PC-3 (cell line): Measurements from ENCODE around the gene DIP2C.

Experiments
- EZH2 ChIP-seq: fragments of 300-600 bp; sonication (generic); IDR thresholded peaks from one replicate; pipeline ENCODE4 v1.6.1; 2017; ENCODE audit warnings: antibody characterized with exemption, mild to moderate bottlenecking, low read length; ENCODE audit not compliant: unreplicated experiment
- EZH2phosphoT487 ChIP-seq: fragments of 300-600 bp; sonication (generic); IDR thresholded peaks from 2 replicates; pipeline ENCODE4 v1.6.1; 2018; ENCODE audit warnings: mild to moderate bottlenecking, antibody characterized with exemption, low read length, borderline replicate concordance
- TF ChIP-seq, protein P1 (sequence below): fragments of 300-600 bp; sonication (generic); conservative IDR thresholded peaks from 2 replicates; pipeline ENCODE4 v1.5.1; 2017; ENCODE audit warnings: antibody characterized with exemption, low read depth, mild to moderate bottlenecking, low read length

DNA sequence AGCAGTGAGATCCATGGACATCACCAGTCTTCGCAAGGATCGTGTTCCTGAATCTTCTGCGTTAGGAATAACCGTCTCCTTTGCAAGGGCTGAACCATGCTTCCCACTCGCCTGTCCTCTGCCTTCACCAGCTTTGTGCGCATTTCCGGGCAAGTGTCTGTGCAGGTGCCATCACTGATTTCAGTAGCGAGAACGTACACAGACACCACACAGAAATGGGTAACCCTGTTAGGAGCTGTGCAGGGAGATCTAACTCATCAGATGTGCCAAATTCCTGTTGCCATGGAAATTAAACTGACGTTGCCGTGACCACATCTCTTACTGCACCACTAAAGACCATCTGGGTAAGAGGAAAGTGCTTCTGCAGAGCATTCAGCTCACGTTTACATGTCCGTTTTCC lies 146.3 kb downstream of the DIP2C start:
- TF ChIP-seq, protein P1, sequence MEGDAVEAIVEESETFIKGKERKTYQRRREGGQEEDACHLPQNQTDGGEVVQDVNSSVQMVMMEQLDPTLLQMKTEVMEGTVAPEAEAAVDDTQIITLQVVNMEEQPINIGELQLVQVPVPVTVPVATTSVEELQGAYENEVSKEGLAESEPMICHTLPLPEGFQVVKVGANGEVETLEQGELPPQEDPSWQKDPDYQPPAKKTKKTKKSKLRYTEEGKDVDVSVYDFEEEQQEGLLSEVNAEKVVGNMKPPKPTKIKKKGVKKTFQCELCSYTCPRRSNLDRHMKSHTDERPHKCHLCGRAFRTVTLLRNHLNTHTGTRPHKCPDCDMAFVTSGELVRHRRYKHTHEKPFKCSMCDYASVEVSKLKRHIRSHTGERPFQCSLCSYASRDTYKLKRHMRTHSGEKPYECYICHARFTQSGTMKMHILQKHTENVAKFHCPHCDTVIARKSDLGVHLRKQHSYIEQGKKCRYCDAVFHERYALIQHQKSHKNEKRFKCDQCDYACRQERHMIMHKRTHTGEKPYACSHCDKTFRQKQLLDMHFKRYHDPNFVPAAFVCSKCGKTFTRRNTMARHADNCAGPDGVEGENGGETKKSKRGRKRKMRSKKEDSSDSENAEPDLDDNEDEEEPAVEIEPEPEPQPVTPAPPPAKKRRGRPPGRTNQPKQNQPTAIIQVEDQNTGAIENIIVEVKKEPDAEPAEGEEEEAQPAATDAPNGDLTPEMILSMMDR = no peak
- TF ChIP-seq EZH2phosphoT487 = no peak
- no peak for TF ChIP-seq EZH2
